ENCODE results near the gene MGAT4B.

The MGAT4B gene

DNA sequence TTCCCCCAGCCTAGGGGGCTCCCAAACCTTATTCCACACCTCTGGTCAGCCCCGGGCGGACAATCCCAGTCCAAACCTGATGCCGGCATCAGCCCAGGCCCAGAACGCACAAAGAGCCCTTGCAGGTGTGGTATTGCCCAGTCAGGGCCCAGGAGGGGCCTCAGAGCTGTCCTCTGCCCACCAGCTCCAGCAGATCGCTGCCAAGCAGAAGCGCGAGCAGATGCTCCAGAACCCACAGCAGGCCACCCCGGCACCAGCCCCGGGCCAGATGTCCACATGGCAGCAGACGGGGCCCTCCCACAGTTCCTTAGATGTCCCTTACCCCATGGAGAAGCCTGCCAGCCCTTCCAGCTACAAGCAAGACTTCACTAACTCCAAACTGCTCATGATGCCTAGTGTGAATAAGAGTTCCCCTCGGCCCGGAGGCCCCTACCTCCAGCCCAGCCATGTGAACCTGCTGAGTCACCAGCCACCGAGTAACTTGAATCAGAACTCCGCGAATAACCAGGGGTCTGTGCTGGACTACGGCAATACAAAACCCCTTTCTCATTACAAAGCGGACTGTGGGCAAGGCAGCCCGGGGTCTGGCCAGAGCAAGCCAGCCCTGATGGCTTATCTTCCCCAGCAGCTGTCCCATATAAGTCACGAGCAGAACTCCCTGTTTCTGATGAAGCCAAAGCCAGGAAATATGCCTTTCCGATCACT is 40.5 kb downstream of the MGAT4B start:
- DNase-seq (ENCODE audit: low spot score), result no peak
- TF ChIP-seq CTCF (IDR thresholded peaks at IDR 0.05; ENCODE audit: extremely low read depth, insufficient read depth, missing control alignments), result no peak
- in situ Hi-C loops (cut with MboI; ENCODE audit: low pct_unique_long_range_greater_than_20kb, low sequenced_read_pairs, unreplicated experiment), result no loop called here

- in situ Hi-C loops (cut with MboI; ENCODE audit: low pct_unique_long_range_greater_than_20kb, low sequenced_read_pairs, unreplicated experiment), result no loop called here
- no peak for DNase-seq (ENCODE audit: low spot score)
- no peak for TF ChIP-seq CTCF (IDR thresholded peaks at IDR 0.05; ENCODE audit: extremely low read depth, insufficient read depth, missing control alignments)
These were observed 41.3 kb downstream of the MGAT4B start for GRCh38 chr5:179765400-179765799.

- no peak for DNase-seq (ENCODE audit: low spot score)
- in situ Hi-C loops (cut with MboI; ENCODE audit: low pct_unique_long_range_greater_than_20kb, low sequenced_read_pairs, unreplicated experiment), result no loop called here
- TF ChIP-seq CTCF (IDR thresholded peaks at IDR 0.05; ENCODE audit: extremely low read depth, insufficient read depth, missing control alignments), result no peak
These were observed 42.6 kb downstream of the MGAT4B start for GRCh38 chr5:179764056-179764455.

GRCh38 chr5:179763215-179763945 is 43.3 kb downstream of the MGAT4B start:
- TF ChIP-seq CTCF (IDR thresholded peaks at IDR 0.05; ENCODE audit: extremely low read depth, insufficient read depth, missing control alignments), result peak; percentile 88
- in situ Hi-C loops (cut with MboI; ENCODE audit: low pct_unique_long_range_greater_than_20kb, low sequenced_read_pairs, unreplicated experiment), result no loop called here
- peak; percentile 73 for DNase-seq (ENCODE audit: low spot score)

GRCh38 chr5:179762781-179763176 is 43.9 kb downstream of the MGAT4B start:
- DNase-seq (ENCODE audit: low spot score), result no peak
- no peak for TF ChIP-seq CTCF (IDR thresholded peaks at IDR 0.05; ENCODE audit: extremely low read depth, insufficient read depth, missing control alignments)
- in situ Hi-C loops (cut with MboI; ENCODE audit: low pct_unique_long_range_greater_than_20kb, low sequenced_read_pairs, unreplicated experiment), result no loop called here

DNA sequence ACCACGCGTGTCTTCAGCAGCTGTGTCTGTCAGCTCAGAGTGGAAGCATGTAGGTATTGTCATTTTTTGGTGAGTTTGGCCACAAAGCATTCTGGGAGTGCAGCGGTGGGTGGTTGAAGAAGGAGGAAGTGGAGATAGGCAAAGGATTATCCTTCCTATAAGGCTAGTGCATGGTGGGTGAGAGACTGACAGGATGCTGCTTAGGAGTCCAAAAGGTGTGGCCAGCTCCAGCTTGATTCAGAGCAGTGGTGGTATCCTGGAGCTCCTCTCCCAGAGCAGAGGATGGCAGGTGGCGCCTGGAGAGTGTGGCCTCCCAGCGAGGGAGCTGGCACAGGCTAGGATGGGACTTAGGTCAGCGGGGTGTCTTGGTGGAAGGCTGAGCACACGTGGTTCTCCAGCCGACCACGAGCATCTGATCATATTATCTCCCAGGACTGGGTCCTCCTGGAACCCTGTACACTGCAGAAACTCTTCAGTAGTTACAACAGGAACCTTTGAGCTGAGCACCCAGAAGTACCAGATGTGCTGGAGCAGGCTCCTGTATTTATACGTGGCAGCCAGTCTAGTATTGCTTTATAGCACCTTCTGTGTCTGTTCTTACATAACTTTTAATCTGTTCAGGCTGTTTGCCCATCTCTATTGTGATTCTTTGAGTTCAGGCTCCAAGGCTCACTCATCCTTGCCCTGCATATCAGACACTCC is 44.4 kb downstream of the MGAT4B start:
- TF ChIP-seq CTCF (IDR thresholded peaks at IDR 0.05; ENCODE audit: extremely low read depth, insufficient read depth, missing control alignments), result no peak
- peak; percentile 45 for DNase-seq (ENCODE audit: low spot score)
- in situ Hi-C loops (cut with MboI; ENCODE audit: low pct_unique_long_range_greater_than_20kb, low sequenced_read_pairs, unreplicated experiment), result no loop called here

Measured in GM13977 (cell line).